Neural cell (in vitro differentiated cells): ENCODE measurements around the gene SH3RF3. TPM values are rescaled to one million over a fixed set of nuclear protein-coding genes. Genes with fewer than 3 reads are reported as not detected.

Experiments
- H2AFZ ChIP-seq: fragments of 200-600, 300-800 bp; sonication (generic), shearing (Covaris generic); 2 replicates; pipeline ENCODE4 v1.6.0; 2014; ENCODE audit warnings: low read depth, mild to moderate bottlenecking, antibody characterized with exemption, low read length, moderate library complexity
- H3F3A ChIP-seq: fragments of 200-600 bp; shearing (Covaris generic); 2 replicates; pipeline ENCODE4 v1.6.1; 2016; ENCODE audit warnings: mild to moderate bottlenecking, moderate library complexity, mixed read lengths, antibody characterized with exemption, low read length; ENCODE audit not compliant: insufficient read depth, poor library complexity, severe bottlenecking
- H3K27ac ChIP-seq: fragments of 200-600, 300-800 bp; sonication (generic), shearing (Covaris generic); 2 replicates; pipeline ENCODE4 v1.5.1; 2014; ENCODE audit warnings: mild to moderate bottlenecking, low read length, moderate library complexity
- H3K27me3 ChIP-seq: fragments of 300-800, 200-600 bp; sonication (generic), shearing (Covaris generic); 2 replicates; pipeline ENCODE4 v1.6.0; 2014; ENCODE audit warnings: mild to moderate bottlenecking, low read depth, low read length, moderate library complexity; ENCODE audit not compliant: insufficient read depth
- H3K36me3 ChIP-seq: fragments of 300-800, 200-600 bp; sonication (generic), shearing (Covaris generic); 2 replicates; pipeline ENCODE4 v1.5.1; 2014; ENCODE audit warnings: mild to moderate bottlenecking, antibody characterized with exemption, low read length, moderate library complexity; ENCODE audit not compliant: insufficient read depth
- H3K4me2 ChIP-seq: fragments of 300-800, 200-600 bp; sonication (generic), shearing (Covaris generic); 2 replicates; pipeline ENCODE4 v1.6.0; 2014; ENCODE audit warnings: mild to moderate bottlenecking, low read length
- H3K4me3 ChIP-seq: fragments of 300-800, 200-600 bp; sonication (generic), shearing (Covaris generic); 2 replicates; pipeline ENCODE4 v1.5.1; 2014; ENCODE audit warnings: mild to moderate bottlenecking, low read length, moderate library complexity
- H3K79me2 ChIP-seq: fragments of 200-600 bp; shearing (Covaris generic); replicated peaks from 2 replicates; pipeline ENCODE4 v1.6.0; 2014; ENCODE audit warnings: mild to moderate bottlenecking, low read length, moderate library complexity; ENCODE audit not compliant: insufficient read depth
- H3K9ac ChIP-seq: fragments of 300-800, 200-600 bp; sonication (generic), shearing (Covaris generic); 2 replicates; pipeline ENCODE4 v1.6.1; 2016; ENCODE audit warnings: mild to moderate bottlenecking, low read length, mixed read lengths
- H3K9me2 ChIP-seq: fragments of 200-600 bp; shearing (Covaris generic); 2 replicates; pipeline ENCODE4 v1.6.1; 2016; ENCODE audit warnings: mild to moderate bottlenecking, low read length, mixed read lengths; ENCODE audit not compliant: insufficient read depth
- H3K9me3 ChIP-seq: fragments of 200-600, 300-800 bp; sonication (generic), shearing (Covaris generic); 2 replicates; pipeline ENCODE4 v1.6.1; 2016; ENCODE audit warnings: mild to moderate bottlenecking, mixed run types, low read length, moderate library complexity, mixed read lengths
- H4K20me1 ChIP-seq: fragments of 200-600 bp; shearing (Covaris generic); 2 replicates; pipeline ENCODE4 v1.6.1; 2016; ENCODE audit warnings: mild to moderate bottlenecking, mixed run types; ENCODE audit not compliant: insufficient read depth
- CTCF ChIP-seq: fragments of 450-650 bp; IDR thresholded peaks from 2 replicates; pipeline ENCODE4 v1.5.1; 2014; ENCODE audit warnings: antibody characterized with exemption, mild to moderate bottlenecking, moderate library complexity; ENCODE audit not compliant: poor library complexity, severe bottlenecking
- EP300 ChIP-seq: fragments of 450-650 bp; conservative IDR thresholded peaks from 2 replicates; pipeline ENCODE4 v1.6.1; 2014; ENCODE audit warnings: antibody characterized with exemption, mild to moderate bottlenecking, moderate library complexity; ENCODE audit not compliant: poor library complexity, severe bottlenecking
- POLR2AphosphoS5 ChIP-seq: IDR thresholded peaks from 2 replicates; pipeline ENCODE4 v1.6.1; 2012
- RAD21 ChIP-seq: fragments of 450-650 bp; conservative IDR thresholded peaks from 2 replicates; pipeline ENCODE4 v1.6.1; 2014; ENCODE audit warnings: antibody characterized with exemption, mild to moderate bottlenecking, moderate library complexity
- REST ChIP-seq: IDR thresholded peaks from 2 replicates; pipeline ENCODE4 v1.6.1; 2012; ENCODE audit warnings: borderline replicate concordance
- SMC3 ChIP-seq: fragments of 450-650 bp; conservative IDR thresholded peaks from 2 replicates; pipeline ENCODE4 v1.6.1; 2014; ENCODE audit warnings: antibody characterized with exemption, mild to moderate bottlenecking, moderate library complexity; ENCODE audit not compliant: poor library complexity
- TAF1 ChIP-seq: IDR thresholded peaks from 2 replicates; pipeline ENCODE4 v1.6.1; 2012; ENCODE audit warnings: low read depth
- polyA plus RNA-seq: library from polyadenylated mRNA; depleted of rRNA; stranded (reverse); fragments of >200 nt; gene quantifications from 2 replicates; pipeline ENCODE4 v1.2.3, GENCODE V29; 2014

Gene SH3RF3
- polyA plus RNA-seq, 1 donor from 2014 or later, result 0.53 TPM

GRCh38 chr2:109545828-109546713 lies 417.1 kb downstream of the SH3RF3 start:
- no peaks in the 10 kb centered on the region for H3K27me3 ChIP-seq
- H2AFZ ChIP-seq, result no peak overlapping the region
- no peak overlapping the region for H3K4me2 ChIP-seq
- H4K20me1 ChIP-seq, result no peaks in the 10 kb centered on the region
- no peak overlapping the region for H3K4me3 ChIP-seq
- H3K79me2 ChIP-seq, result no peaks in the 10 kb centered on the region
- H3K36me3 ChIP-seq, result no peaks in the 10 kb centered on the region
- no peaks in the 10 kb centered on the region for H3K9me3 ChIP-seq
- TF ChIP-seq RAD21, result peak; percentile 98
- TF ChIP-seq EP300, result no peak
- no peak for TF ChIP-seq TAF1
- TF ChIP-seq SMC3, result peak; percentile 96
- peak; percentile 95 for TF ChIP-seq CTCF
- no peak overlapping the region for H3K27ac ChIP-seq
- H3K9me2 ChIP-seq, result no peaks in the 10 kb centered on the region
- no peaks in the 10 kb centered on the region for H3F3A ChIP-seq
- H3K9ac ChIP-seq, result no peak overlapping the region

DNA sequence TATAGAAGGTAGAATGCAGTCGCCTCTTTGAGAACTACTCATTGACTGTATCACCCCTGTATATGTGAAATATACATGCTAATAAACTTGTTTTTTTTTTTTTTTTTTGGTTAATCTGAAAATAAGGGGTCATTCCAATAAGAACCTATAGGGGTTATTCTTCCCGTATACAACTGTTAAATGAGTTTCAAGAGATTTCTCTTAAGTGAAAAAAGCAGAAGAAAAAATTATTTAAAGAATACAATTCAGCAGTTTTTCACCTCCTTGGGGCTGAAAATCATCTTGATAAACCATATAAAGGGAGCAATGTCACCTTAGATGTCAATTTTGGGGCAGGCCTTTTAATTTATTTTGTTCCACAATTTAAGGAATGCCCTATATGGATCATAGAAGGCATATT lies 418.3 kb downstream of the SH3RF3 start:
- Histone ChIP-seq H3F3A (no peaks in the 10 kb centered on the region), H3K9me2 (no peaks in the 10 kb centered on the region), H4K20me1 (no peaks in the 10 kb centered on the region), H3K9me3 (no peaks in the 10 kb centered on the region), H3K27me3 (no peaks in the 10 kb centered on the region), H2AFZ (no peak overlapping the region), H3K4me3 (no peak overlapping the region), H3K27ac (no peak overlapping the region), H3K36me3 (no peaks in the 10 kb centered on the region), H3K79me2 (no peaks in the 10 kb centered on the region), H3K9ac (no peak overlapping the region), H3K4me2 (no peak overlapping the region)
- TF ChIP-seq POLR2AphosphoS5, result no peak
- TF ChIP-seq REST, result no peak
- TF ChIP-seq RAD21, result no peak
- no peak for TF ChIP-seq CTCF
- TF ChIP-seq TAF1, result no peak
- no peak for TF ChIP-seq EP300
